Lung (tissue), 16 donors: ENCODE results near the gene DEFB131A. TPM values are rescaled to one million over a fixed set of nuclear protein-coding genes. Genes with fewer than 3 reads are reported as not detected.
"Not testable (repeated sequence)": the region's sequence is repeated elsewhere in the genome, so short reads cannot be mapped to it uniquely, and the experiment has no call there.

Experiments
- ATAC-seq: fragments of 200-7000 bp; cut with Tn5 transposase; one replicate; pipeline ENCODE4 v1.9.1; 2020; ENCODE audit warnings: moderate number of reproducible peaks; ENCODE audit not compliant: insufficient read depth, low FRiP score
- DNase-seq, 3 donors: peaks; one replicate each; pipeline ENCODE4 v3.0.0-alpha.2; 2013 to 2017
- H3K27ac ChIP-seq, 2 donors: one replicate each; pipeline ENCODE4 v1.5.1; 2013; ENCODE audit warnings: mild to moderate bottlenecking in 2 of 2, moderate library complexity in 2 of 2, control low read depth in 1 of 2, inconsistent platforms in 1 of 2, low read depth in 1 of 2, low read length in 1 of 2
- H3K27me3 ChIP-seq, 3 donors: one replicate each; pipeline ENCODE4 v1.5.1; 2013; ENCODE audit warnings: low read length in 2 of 3; ENCODE audit not compliant: control insufficient read depth in 3 of 3, insufficient read depth in 3 of 3
- H3K36me3 ChIP-seq, 4 donors: one replicate each; pipeline ENCODE4 v1.5.1; 2013; ENCODE audit warnings: low read length in 4 of 4, mild to moderate bottlenecking in 1 of 4, moderate library complexity in 1 of 4; ENCODE audit not compliant: control insufficient read depth in 4 of 4, insufficient read depth in 4 of 4
- H3K4me1 ChIP-seq, 5 donors: one replicate each; pipeline ENCODE4 v1.5.1; 2013; ENCODE audit warnings: low read length in 5 of 5, mild to moderate bottlenecking in 2 of 5, moderate library complexity in 1 of 5; ENCODE audit not compliant: control insufficient read depth in 5 of 5, insufficient read depth in 5 of 5
- H3K4me3 ChIP-seq: one replicate; pipeline ENCODE4 v1.5.1; 2013; ENCODE audit warnings: mild to moderate bottlenecking, control low read depth, moderate library complexity
- H3K9ac ChIP-seq, 2 donors: one replicate each; pipeline ENCODE4 v1.5.1; 2013; ENCODE audit warnings: low read length in 2 of 2, control low read depth in 1 of 2; ENCODE audit not compliant: insufficient read depth in 1 of 2
- H3K9me3 ChIP-seq, 4 donors: one replicate each; pipeline ENCODE4 v1.5.1; 2013; ENCODE audit warnings: low read length in 3 of 4, mild to moderate bottlenecking in 1 of 4, moderate library complexity in 1 of 4; ENCODE audit not compliant: control insufficient read depth in 4 of 4, insufficient read depth in 3 of 4
- WGBS, 2 donors: extraction: QIAGEN DNeasy Blood & Tissue Kit; methylation state at CpG; one replicate each; pipeline ENCODE4 v1.1.7; 2013; 5-methylcytosine and 5-hydroxymethylcytosine counted together
- long read RNA-seq, 5 donors: transcript quantifications; one replicate each; lab custom pipeline, GENCODE V29; 2026
- polyA plus RNA-seq, 2 donors: library from polyadenylated mRNA; stranded (reverse); fragments of 200-250 nt; gene quantifications; one replicate each; pipeline ENCODE4 v1.2.1, GENCODE V29; 2013
- total RNA-seq, 2 donors: library from RNA; depleted of rRNA in 1 of 2; stranded (reverse); fragments of >200 nt in 1 of 2; gene quantifications; one replicate each; pipeline ENCODE4 v1.2.1, GENCODE V29; 2014 to 2021
- TF ChIP-seq, protein P1 (sequence below): IDR thresholded peaks from 2 replicates; pipeline ENCODE4 v1.5.1; 2012; ENCODE audit warnings: mild to moderate bottlenecking; ENCODE audit errors: control extremely low read depth, extremely low read depth
- donor health status: control.
- donor health status: control.
- donor health status: Bipolar disorder and iron deficiency.
- donor health status: healthy.
- donor health status: DM: yes; HTN: yes; CAD: no.

Gene DEFB131A
- total RNA-seq = not detected
- polyA plus RNA-seq = not detected
- long read RNA-seq, donor 1 = 0 reads
- long read RNA-seq, donor 2 = 0 reads
- long read RNA-seq, donor 3 = 0 reads
- long read RNA-seq, donor 4 = 0 reads
- long read RNA-seq, donor 5 = 0 reads

GRCh38 chr4:9444114-9444513 lies at the start of gene DEFB131A:
TSS of gene DEFB131A (plus strand) at chr4:9444414. CDS start at chr4:9444534, 120 bp downstream.
- H3K9me3 ChIP-seq, H3K27me3 ChIP-seq, H3K4me1 ChIP-seq, H3K9ac ChIP-seq, H3K4me3 ChIP-seq, H3K36me3 ChIP-seq, ATAC-seq, H3K27ac ChIP-seq, DNase-seq: not testable (repeated sequence)
- 63 to 74% methylated on average over 3 of the region's 3 CpGs for WGBS, 2 donors

DNA sequence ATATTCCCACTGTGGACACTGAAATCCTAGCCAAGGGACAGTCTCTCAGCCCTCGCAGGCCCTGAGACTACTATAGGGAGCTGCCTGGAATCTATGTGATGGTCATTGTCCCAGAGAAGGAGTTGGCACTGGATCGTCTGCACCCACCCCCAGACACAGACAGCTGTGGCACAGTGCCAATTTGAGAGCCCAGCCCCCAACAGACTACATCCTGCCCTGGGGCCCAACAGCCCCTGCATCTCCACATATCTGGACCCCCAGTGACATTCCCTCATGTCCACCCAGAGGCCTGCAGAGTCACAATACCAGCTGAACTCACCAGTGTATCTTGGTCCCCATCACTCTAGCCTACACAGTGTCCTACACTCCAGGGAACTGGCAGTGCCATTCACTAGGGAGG lies 38.4 kb upstream of the DEFB131A start:
- DNase-seq, ATAC-seq, H3K4me1 ChIP-seq, H3K9ac ChIP-seq, H3K36me3 ChIP-seq, H3K9me3 ChIP-seq, H3K27me3 ChIP-seq, H3K27ac ChIP-seq, H3K4me3 ChIP-seq: not testable (repeated sequence)
- 77 to 81% methylated on average over 2 of the region's 2 CpGs for WGBS, 2 donors

DNA sequence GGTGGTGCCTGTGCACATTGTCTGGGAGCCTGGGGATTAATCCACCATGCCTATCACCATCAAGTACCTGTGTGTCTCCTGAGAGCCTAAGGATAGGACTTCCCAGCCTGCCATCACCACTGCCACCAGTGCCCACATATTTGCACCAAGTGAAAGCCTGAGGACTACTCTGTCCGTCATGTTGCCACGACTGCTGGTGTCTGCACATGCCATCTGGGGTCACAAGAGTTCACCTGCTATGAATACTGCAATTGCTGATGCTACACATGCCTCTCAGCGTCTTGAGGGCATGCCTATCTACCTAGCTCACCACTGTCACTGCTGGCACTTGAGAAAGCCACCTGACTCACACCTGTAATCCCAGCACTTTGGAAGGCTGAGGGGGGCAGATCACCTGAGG lies 37.7 kb upstream of the DEFB131A start:
- not testable (repeated sequence) for H3K36me3 ChIP-seq, H3K27ac ChIP-seq, H3K27me3 ChIP-seq, H3K4me3 ChIP-seq, DNase-seq, H3K9me3 ChIP-seq, H3K4me1 ChIP-seq, H3K9ac ChIP-seq, ATAC-seq
- whole genome bisulfite sequencing, 2 donors = 71 to 88% methylated on average over 3 of the region's 3 CpGs

GRCh38 chr4:9409793-9410192 lies 34.4 kb upstream of the DEFB131A start:
- DNase-seq = no peak
- TF ChIP-seq, protein P1, sequence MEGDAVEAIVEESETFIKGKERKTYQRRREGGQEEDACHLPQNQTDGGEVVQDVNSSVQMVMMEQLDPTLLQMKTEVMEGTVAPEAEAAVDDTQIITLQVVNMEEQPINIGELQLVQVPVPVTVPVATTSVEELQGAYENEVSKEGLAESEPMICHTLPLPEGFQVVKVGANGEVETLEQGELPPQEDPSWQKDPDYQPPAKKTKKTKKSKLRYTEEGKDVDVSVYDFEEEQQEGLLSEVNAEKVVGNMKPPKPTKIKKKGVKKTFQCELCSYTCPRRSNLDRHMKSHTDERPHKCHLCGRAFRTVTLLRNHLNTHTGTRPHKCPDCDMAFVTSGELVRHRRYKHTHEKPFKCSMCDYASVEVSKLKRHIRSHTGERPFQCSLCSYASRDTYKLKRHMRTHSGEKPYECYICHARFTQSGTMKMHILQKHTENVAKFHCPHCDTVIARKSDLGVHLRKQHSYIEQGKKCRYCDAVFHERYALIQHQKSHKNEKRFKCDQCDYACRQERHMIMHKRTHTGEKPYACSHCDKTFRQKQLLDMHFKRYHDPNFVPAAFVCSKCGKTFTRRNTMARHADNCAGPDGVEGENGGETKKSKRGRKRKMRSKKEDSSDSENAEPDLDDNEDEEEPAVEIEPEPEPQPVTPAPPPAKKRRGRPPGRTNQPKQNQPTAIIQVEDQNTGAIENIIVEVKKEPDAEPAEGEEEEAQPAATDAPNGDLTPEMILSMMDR = no peak
- ATAC-seq = no peak

GRCh38 chr4:9421884-9422455 lies 22.2 kb upstream of the DEFB131A start:
- not testable (repeated sequence) for H3K4me1 ChIP-seq, H3K27me3 ChIP-seq, H3K9ac ChIP-seq, H3K27ac ChIP-seq, H3K9me3 ChIP-seq, DNase-seq, H3K4me3 ChIP-seq, H3K36me3 ChIP-seq, ATAC-seq
- 56 to 63% methylated on average over 6 of the region's 6 CpGs for WGBS, 2 donors

More at GRCh38 chr4:9409793-9410192, 34.4 kb upstream of the DEFB131A start:
- H3K4me3 ChIP-seq = no peak overlapping the region
- no peak overlapping the region for H3K27ac ChIP-seq
- no peak overlapping the region for H3K9ac ChIP-seq
- H3K4me1 ChIP-seq = no peaks in the 10 kb centered on the region
- no peaks in the 10 kb centered on the region for H3K27me3 ChIP-seq
- no peaks in the 10 kb centered on the region for H3K36me3 ChIP-seq
- no peaks in the 10 kb centered on the region for H3K9me3 ChIP-seq
- 90 to 95% methylated on average over 13 of the region's 13 CpGs for WGBS, 2 donors

DNA sequence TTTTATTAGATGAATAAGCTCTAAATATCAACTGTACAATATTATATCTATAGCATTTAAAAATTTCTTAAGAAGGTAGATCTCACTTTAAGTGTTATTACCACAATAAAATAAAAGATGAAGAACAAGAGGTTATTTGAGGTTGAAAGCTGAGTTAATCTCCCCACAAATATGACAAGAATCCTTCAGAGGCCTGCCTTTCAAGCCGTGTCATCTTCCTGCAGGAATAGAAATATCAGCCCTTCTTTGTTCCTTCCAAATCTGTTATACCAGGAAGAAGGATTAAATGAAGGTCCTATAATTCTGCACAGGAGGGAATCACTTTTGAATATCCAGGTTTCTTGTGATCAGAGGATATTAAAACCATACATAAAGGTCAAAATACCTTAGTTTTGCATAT lies 18.3 kb upstream of the DEFB131A start:
- not testable (repeated sequence) for DNase-seq, H3K4me3 ChIP-seq, H3K9me3 ChIP-seq, ATAC-seq, H3K4me1 ChIP-seq, H3K27ac ChIP-seq, H3K9ac ChIP-seq, H3K36me3 ChIP-seq, H3K27me3 ChIP-seq
- WGBS, 2 donors = 51 to 59% methylated on average over 1 of the region's 1 CpG

DNA sequence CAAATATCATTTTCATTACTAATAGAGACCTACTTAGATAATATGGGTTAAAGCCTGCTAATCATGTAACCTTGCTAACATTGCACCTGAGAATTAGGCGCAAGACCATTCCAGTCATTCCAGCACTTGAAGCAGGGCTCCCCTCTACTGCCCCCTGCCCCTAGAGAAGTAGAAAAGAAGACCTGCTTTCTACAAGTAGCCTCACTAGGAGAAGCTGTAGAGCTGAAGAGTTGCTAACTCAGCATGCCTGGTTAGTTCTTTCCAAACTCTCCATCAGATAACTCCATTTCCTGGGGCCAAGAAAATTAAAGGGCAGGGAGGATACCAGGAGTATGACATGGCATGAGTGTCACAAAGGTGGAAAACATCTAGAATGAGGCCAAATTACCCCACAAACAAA lies 14.2 kb upstream of the DEFB131A start:
- not testable (repeated sequence) for ATAC-seq, H3K9me3 ChIP-seq, H3K27me3 ChIP-seq, H3K4me3 ChIP-seq, H3K27ac ChIP-seq, H3K4me1 ChIP-seq, H3K36me3 ChIP-seq, DNase-seq, H3K9ac ChIP-seq
- WGBS, 2 donors = 59 to 74% methylated on average over 1 of the region's 1 CpG

GRCh38 chr4:9433320-9433719 lies 10.9 kb upstream of the DEFB131A start:
- not testable (repeated sequence) for H3K9me3 ChIP-seq, H3K4me3 ChIP-seq, H3K36me3 ChIP-seq, H3K4me1 ChIP-seq, DNase-seq, H3K27me3 ChIP-seq, ATAC-seq, H3K9ac ChIP-seq, H3K27ac ChIP-seq
- 72 to 89% methylated on average over 1 of the region's 1 CpG for WGBS, 2 donors
